IMR-90 (cell line): ENCODE data around the gene KLF1.

Source experiments
- BHLHE40 ChIP-seq: fragments of 150-350 bp; IDR thresholded peaks from 2 replicates; pipeline ENCODE4 v1.6.1; 2016; ENCODE audit warnings: mild to moderate bottlenecking, low read depth, low read length
- CEBPB ChIP-seq: IDR thresholded peaks from 2 replicates; pipeline ENCODE4 v1.6.1; 2012; ENCODE audit warnings: low read depth, low read length, improper control_type of control experiment
- CHD1 ChIP-seq: IDR thresholded peaks from 2 replicates; pipeline ENCODE4 v1.6.1; 2012; ENCODE audit warnings: low read depth, low read length, improper control_type of control experiment
- CTCF ChIP-seq: conservative IDR thresholded peaks from 2 replicates; pipeline ENCODE4 v1.5.1; 2012; ENCODE audit warnings: mild to moderate bottlenecking, low read depth, low read length, improper control_type of control experiment
- ELK1 ChIP-seq: fragments of 150-350 bp; IDR thresholded peaks from 2 replicates; pipeline ENCODE4 v1.6.1; 2016; ENCODE audit warnings: low read depth, mild to moderate bottlenecking, low read length, moderate library complexity, borderline replicate concordance
- FOS ChIP-seq: fragments of 150-350 bp; IDR thresholded peaks from 2 replicates; pipeline ENCODE4 v1.6.1; 2016; ENCODE audit warnings: low read depth, low read length
- MAFK ChIP-seq: IDR thresholded peaks from 2 replicates; pipeline ENCODE4 v1.6.1; 2012; ENCODE audit warnings: low read depth, low read length, improper control_type of control experiment
- MXI1 ChIP-seq: IDR thresholded peaks from 2 replicates; pipeline ENCODE4 v1.6.1; 2012; ENCODE audit warnings: low read depth, mild to moderate bottlenecking, low read length, moderate library complexity, borderline replicate concordance
- POLR2A ChIP-seq: IDR thresholded peaks from 2 replicates; pipeline ENCODE4 v1.6.1; 2012; ENCODE audit warnings: mild to moderate bottlenecking, low read depth, low read length
- RAD21 ChIP-seq: IDR thresholded peaks from 2 replicates; pipeline ENCODE4 v1.6.1; 2012; ENCODE audit warnings: low read length, improper control_type of control experiment
- RCOR1 ChIP-seq: IDR thresholded peaks from 2 replicates; pipeline ENCODE4 v1.6.1; 2012; ENCODE audit warnings: mild to moderate bottlenecking, low read length, improper control_type of control experiment; ENCODE audit not compliant: insufficient replicate concordance
- RFX5 ChIP-seq: IDR thresholded peaks from 2 replicates; pipeline ENCODE4 v1.8.0; 2012; ENCODE audit warnings: low read depth, mild to moderate bottlenecking, low read length, moderate library complexity
- SMC3 ChIP-seq: fragments of 150-350 bp; IDR thresholded peaks from 2 replicates; pipeline ENCODE4 v1.6.1; 2016; ENCODE audit warnings: low read depth, mild to moderate bottlenecking, antibody characterized with exemption, low read length, moderate library complexity
- USF2 ChIP-seq: fragments of 150-350 bp; IDR thresholded peaks from 2 replicates; pipeline ENCODE4 v1.6.1; 2017; ENCODE audit warnings: mild to moderate bottlenecking, antibody characterized with exemption, low read length, low read depth

- no peak for TF ChIP-seq CTCF
- no peak for TF ChIP-seq POLR2A
- TF ChIP-seq BHLHE40 = no peak
- no peak for TF ChIP-seq MXI1
- TF ChIP-seq MAFK = no peak
- TF ChIP-seq RCOR1 = no peak
- no peak for TF ChIP-seq RAD21
- TF ChIP-seq ELK1 = no peak
- TF ChIP-seq RFX5 = no peak
- TF ChIP-seq USF2 = no peak
- TF ChIP-seq CHD1 = no peak
- TF ChIP-seq FOS = no peak
- TF ChIP-seq SMC3 = no peak
- no peak for TF ChIP-seq CEBPB
Measured at GRCh38 chr19:12871681-12872080, 15.3 kb downstream of the KLF1 start.
